K562 (cell line): ENCODE data around the gene ZNF584. TPM values are rescaled to one million over a fixed set of nuclear protein-coding genes. Genes with fewer than 3 reads are reported as not detected.

ENCODE experiments used
- CC2D1A ChIP-seq: fragments of 450-650 bp; IDR thresholded peaks from 2 replicates; pipeline ENCODE4 v1.6.1; 2017; ENCODE audit warnings: mild to moderate bottlenecking
- DNMT1 ChIP-seq: fragments of 450-650 bp; IDR thresholded peaks from 2 replicates; pipeline ENCODE4 v1.6.1; 2016; ENCODE audit warnings: antibody characterized with exemption, mild to moderate bottlenecking
- E2F3 ChIP-seq: fragments of 250-450 bp; sonication (Bioruptor Pico); IDR thresholded peaks from 2 replicates; pipeline ENCODE4 v1.4.0; 2020; ENCODE audit warnings: mild to moderate bottlenecking
- EP400 ChIP-seq: fragments of 450-650 bp; IDR thresholded peaks from 2 replicates; pipeline ENCODE4 v1.6.1; 2017; ENCODE audit warnings: antibody characterized with exemption, mild to moderate bottlenecking, moderate library complexity
- FOXA3 ChIP-seq, 2 experiments: fragments of 450-650 bp in 1 of 2; sonication (generic) in 1 of 2; formaldehyde crosslinking; IDR thresholded peaks in 1 of 2; conservative IDR thresholded peaks in 1 of 2; 2 replicates each; pipeline versions ENCODE4 v1.4.0 to v1.8.0; 2020 to 2022; ENCODE audit warnings: mild to moderate bottlenecking in 2 of 2, missing genetic modification reagents in 1 of 2
- HNRNPUL1 ChIP-seq: fragments of 200-400 bp; formaldehyde crosslinking; IDR thresholded peaks from 2 replicates; pipeline ENCODE4 v1.6.1; 2017; ENCODE audit warnings: low read length
- RBM22 ChIP-seq: fragments of 200-400 bp; formaldehyde crosslinking; IDR thresholded peaks from 2 replicates; pipeline ENCODE4 v1.6.1; 2018; ENCODE audit warnings: low read length, low read depth; ENCODE audit not compliant: poor library complexity, severe bottlenecking
- SP2 ChIP-seq: IDR thresholded peaks from 2 replicates; pipeline ENCODE4 v1.6.1; 2011; ENCODE audit warnings: mild to moderate bottlenecking, low read depth, low read length, moderate library complexity; ENCODE audit not compliant: poor library complexity, severe bottlenecking; ENCODE audit errors: extremely low read depth
- YY1 ChIP-seq, 3 experiments: IDR thresholded peaks; 2 replicates each; pipeline ENCODE4 v1.6.1; 2011; ENCODE audit warnings: low read length in 2 of 3, mild to moderate bottlenecking in 2 of 3, moderate library complexity in 2 of 3, borderline replicate concordance in 1 of 3, control low read depth in 1 of 3, low read depth in 1 of 3; ENCODE audit not compliant: insufficient read depth in 3 of 3, insufficient replicate concordance in 2 of 3, control insufficient read depth in 1 of 3, insufficient read length in 1 of 3; ENCODE audit errors: extremely low read depth in 1 of 3
- ZHX1 ChIP-seq: fragments of 150-350 bp; conservative IDR thresholded peaks from 2 replicates; pipeline ENCODE4 v1.6.1; 2014; ENCODE audit warnings: low read length
- polyA plus RNA-seq, 8 experiments: library from polyadenylated mRNA; depleted of rRNA in 4 of 8; stranded (reverse) in 5 of 8; unstranded in 3 of 8; fragments of >200 nt; fragmentation: Nextera tagmentation in 2 of 8; fragmentation: Illumina TruSeq in 1 of 8; extraction: Ambion mirVana in 2 of 8; extraction: Trizol in 1 of 8; gene quantifications; 2 replicates each; pipeline versions ENCODE4 v1.2.1 to v1.2.3, GENCODE V29; 2011 to 2014; ENCODE audit warnings: inconsistent platforms in 1 of 8, missing spikeins in 1 of 8
- total RNA-seq, 7 experiments: library from RNA; depleted of rRNA in 6 of 7; stranded (reverse); fragments of >200 nt in 6 of 7; fragmentation: Illumina TruSeq in 2 of 7; extraction: Trizol in 2 of 7; gene quantifications; 2 replicates each; pipeline versions ENCODE4 v1.2.1 to v1.2.3, GENCODE V29; 2011 to 2021; ENCODE audit warnings: low replicate concordance in 1 of 7
- TF ChIP-seq, protein P1 (sequence below): fragments of 250-450 bp; sonication (Bioruptor Pico); IDR thresholded peaks from 2 replicates; pipeline ENCODE4 v1.4.0; 2020; ENCODE audit warnings: mild to moderate bottlenecking, moderate library complexity
- TF ChIP-seq, protein P2 (sequence below): fragments of 250-450 bp; sonication (Bioruptor Pico); IDR thresholded peaks from 2 replicates; pipeline ENCODE4 v1.8.0; 2021; ENCODE audit warnings: moderate library complexity, mild to moderate bottlenecking, inconsistent platforms
- TF ChIP-seq, protein P3 (sequence below): fragments of 450-650 bp; formaldehyde crosslinking; IDR thresholded peaks from 2 replicates; pipeline ENCODE4 v1.4.0; 2022; ENCODE audit warnings: missing genetic modification characterization
- TF ChIP-seq, protein P4 (sequence below): sonication (generic); formaldehyde crosslinking; IDR thresholded peaks from 2 replicates; pipeline ENCODE4 v1.8.0; 2022; ENCODE audit warnings: mild to moderate bottlenecking, missing genetic modification reagents

The ZNF584 gene
- total and polyA plus RNA-seq, 9 of the 15 experiments (the other 6 are each of a cell fraction or from before 2014, with no cell fraction given): 5.8 to 43.4 (median 24.6) TPM

- TF ChIP-seq, protein P1, sequence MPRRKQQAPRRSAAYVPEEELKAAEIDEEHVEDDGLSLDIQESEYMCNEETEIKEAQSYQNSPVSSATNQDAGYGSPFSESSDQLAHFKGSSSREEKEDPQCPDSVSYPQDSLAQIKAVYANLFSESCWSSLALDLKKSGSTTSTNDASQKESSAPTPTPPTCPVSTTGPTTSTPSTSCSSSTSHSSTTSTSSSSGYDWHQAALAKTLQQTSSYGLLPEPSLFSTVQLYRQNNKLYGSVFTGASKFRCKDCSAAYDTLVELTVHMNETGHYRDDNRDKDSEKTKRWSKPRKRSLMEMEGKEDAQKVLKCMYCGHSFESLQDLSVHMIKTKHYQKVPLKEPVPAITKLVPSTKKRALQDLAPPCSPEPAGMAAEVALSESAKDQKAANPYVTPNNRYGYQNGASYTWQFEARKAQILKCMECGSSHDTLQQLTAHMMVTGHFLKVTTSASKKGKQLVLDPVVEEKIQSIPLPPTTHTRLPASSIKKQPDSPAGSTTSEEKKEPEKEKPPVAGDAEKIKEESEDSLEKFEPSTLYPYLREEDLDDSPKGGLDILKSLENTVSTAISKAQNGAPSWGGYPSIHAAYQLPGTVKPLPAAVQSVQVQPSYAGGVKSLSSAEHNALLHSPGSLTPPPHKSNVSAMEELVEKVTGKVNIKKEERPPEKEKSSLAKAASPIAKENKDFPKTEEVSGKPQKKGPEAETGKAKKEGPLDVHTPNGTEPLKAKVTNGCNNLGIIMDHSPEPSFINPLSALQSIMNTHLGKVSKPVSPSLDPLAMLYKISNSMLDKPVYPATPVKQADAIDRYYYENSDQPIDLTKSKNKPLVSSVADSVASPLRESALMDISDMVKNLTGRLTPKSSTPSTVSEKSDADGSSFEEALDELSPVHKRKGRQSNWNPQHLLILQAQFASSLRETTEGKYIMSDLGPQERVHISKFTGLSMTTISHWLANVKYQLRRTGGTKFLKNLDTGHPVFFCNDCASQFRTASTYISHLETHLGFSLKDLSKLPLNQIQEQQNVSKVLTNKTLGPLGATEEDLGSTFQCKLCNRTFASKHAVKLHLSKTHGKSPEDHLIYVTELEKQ: no peak
- TF ChIP-seq E2F3 (CRISPR knock-in tag) (0 out of 2 replicates have a peak, but pooled peaks have one; percentile 32), DNMT1 (no peak), HNRNPUL1 (no peak), EP400 (peak; percentile 96), RBM22 (peak; percentile 100), FOXA3 (CRISPR knock-in tag; conservative IDR thresholded peaks at IDR 0.05 in 1 of 2, IDR thresholded peaks at IDR 0.05 in 1 of 2) (no peak), SP2 (peak; percentile 96), YY1 (IDR thresholded peaks at IDR 0.05; ENCODE audit: borderline replicate concordance in 1 of 3, control insufficient read depth in 1 of 3, extremely low read depth in 1 of 3, insufficient read depth in 3 of 3, insufficient read length in 1 of 3, insufficient replicate concordance in 2 of 3, low read depth in 1 of 3, low read length in 2 of 3) (peak; percentile 48 to 90 (median 79)), ZHX1 (0 out of 2 replicates have a peak, but pooled peaks have one; percentile 32), CC2D1A (peak; percentile 50; the same call in 1 of the 2 replicates)
- TF ChIP-seq, protein P2, sequence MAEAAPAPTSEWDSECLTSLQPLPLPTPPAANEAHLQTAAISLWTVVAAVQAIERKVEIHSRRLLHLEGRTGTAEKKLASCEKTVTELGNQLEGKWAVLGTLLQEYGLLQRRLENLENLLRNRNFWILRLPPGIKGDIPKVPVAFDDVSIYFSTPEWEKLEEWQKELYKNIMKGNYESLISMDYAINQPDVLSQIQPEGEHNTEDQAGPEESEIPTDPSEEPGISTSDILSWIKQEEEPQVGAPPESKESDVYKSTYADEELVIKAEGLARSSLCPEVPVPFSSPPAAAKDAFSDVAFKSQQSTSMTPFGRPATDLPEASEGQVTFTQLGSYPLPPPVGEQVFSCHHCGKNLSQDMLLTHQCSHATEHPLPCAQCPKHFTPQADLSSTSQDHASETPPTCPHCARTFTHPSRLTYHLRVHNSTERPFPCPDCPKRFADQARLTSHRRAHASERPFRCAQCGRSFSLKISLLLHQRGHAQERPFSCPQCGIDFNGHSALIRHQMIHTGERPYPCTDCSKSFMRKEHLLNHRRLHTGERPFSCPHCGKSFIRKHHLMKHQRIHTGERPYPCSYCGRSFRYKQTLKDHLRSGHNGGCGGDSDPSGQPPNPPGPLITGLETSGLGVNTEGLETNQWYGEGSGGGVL (CRISPR knock-in tag): no peak
- TF ChIP-seq, protein P3, sequence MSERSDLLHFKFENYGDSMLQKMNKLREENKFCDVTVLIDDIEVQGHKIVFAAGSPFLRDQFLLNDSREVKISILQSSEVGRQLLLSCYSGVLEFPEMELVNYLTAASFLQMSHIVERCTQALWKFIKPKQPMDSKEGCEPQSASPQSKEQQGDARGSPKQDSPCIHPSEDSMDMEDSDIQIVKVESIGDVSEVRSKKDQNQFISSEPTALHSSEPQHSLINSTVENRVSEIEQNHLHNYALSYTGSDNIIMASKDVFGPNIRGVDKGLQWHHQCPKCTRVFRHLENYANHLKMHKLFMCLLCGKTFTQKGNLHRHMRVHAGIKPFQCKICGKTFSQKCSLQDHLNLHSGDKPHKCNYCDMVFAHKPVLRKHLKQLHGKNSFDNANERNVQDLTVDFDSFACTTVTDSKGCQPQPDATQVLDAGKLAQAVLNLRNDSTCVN: no peak
- TF ChIP-seq, protein P4, sequence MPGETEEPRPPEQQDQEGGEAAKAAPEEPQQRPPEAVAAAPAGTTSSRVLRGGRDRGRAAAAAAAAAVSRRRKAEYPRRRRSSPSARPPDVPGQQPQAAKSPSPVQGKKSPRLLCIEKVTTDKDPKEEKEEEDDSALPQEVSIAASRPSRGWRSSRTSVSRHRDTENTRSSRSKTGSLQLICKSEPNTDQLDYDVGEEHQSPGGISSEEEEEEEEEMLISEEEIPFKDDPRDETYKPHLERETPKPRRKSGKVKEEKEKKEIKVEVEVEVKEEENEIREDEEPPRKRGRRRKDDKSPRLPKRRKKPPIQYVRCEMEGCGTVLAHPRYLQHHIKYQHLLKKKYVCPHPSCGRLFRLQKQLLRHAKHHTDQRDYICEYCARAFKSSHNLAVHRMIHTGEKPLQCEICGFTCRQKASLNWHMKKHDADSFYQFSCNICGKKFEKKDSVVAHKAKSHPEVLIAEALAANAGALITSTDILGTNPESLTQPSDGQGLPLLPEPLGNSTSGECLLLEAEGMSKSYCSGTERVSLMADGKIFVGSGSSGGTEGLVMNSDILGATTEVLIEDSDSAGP (CRISPR knock-in tag): no peak
Observed at GRCh38 chr19:58362272-58362994, 46.0 kb upstream of the ZNF584 start, which contains the start of gene ZNF497 (continued).
